Caco-2 (cell line): ENCODE results near the gene MAMLD1. TPM values are rescaled to one million over a fixed set of nuclear protein-coding genes. Genes with fewer than 3 reads are reported as not detected.

Experiments
- BruUV-seq: library from RNA; stranded (reverse); fragments of 400-500 nt; replicated peaks from 2 replicates; lab custom pipeline; 2021; lab: Mats Ljungman, UMichigan
- CTCF ChIA-PET: fragments of 300-600 bp; sonication (Branson Sonifier 250); formaldehyde crosslinking; loops from one replicate; lab custom pipeline; 2022; ENCODE audit warnings: antibody characterized with exemption; lab: Charles Lee
- POLR2A ChIA-PET: fragments of 300-600 bp; sonication (Branson Sonifier 250); formaldehyde crosslinking; loops from one replicate; lab custom pipeline; 2022; ENCODE audit warnings: antibody characterized with exemption; lab: Charles Lee
- DNase-seq, 2 experiments: peaks; one replicate each; pipeline versions ENCODE4 v3.0.0 to v3.0.0-alpha.2; 2020 to 2022
- H3K27me3 ChIP-seq: replicated peaks from 2 replicates; pipeline ENCODE4 v1.6.0; 2011; ENCODE audit warnings: low read length; ENCODE audit not compliant: control insufficient read depth, insufficient read depth
- H3K36me3 ChIP-seq: 2 replicates; pipeline ENCODE4 v1.5.1; 2011; ENCODE audit warnings: low read length; ENCODE audit not compliant: control insufficient read depth, insufficient read depth
- H3K4me1 ChIP-seq: fragments of 250-450 bp; sonication (Bioruptor Pico); 2 replicates; pipeline ENCODE4 v1.5.1; 2020; ENCODE audit warnings: mild to moderate bottlenecking
- H3K4me3 ChIP-seq: 2 replicates; pipeline ENCODE4 v1.5.1; 2011; ENCODE audit warnings: low read depth, mild to moderate bottlenecking, control low read depth, low read length
- H3K9me3 ChIP-seq: fragments of 250-450 bp; sonication (Bioruptor Pico); 2 replicates; pipeline ENCODE4 v1.5.1; 2020; ENCODE audit warnings: mild to moderate bottlenecking, moderate library complexity
- H3K27ac Mint-ChIP-seq: one replicate; pipeline ENCODE4 v1.8.0; 2022; ENCODE audit warnings: mixed read lengths; ENCODE audit not compliant: unreplicated experiment
- H3K27me3 Mint-ChIP-seq: one replicate; pipeline ENCODE4 v1.8.0; 2022; ENCODE audit warnings: mixed read lengths; ENCODE audit not compliant: insufficient read depth, unreplicated experiment
- H3K36me3 Mint-ChIP-seq: one replicate; pipeline ENCODE4 v1.8.0; 2022; ENCODE audit warnings: mild to moderate bottlenecking, mixed read lengths; ENCODE audit not compliant: insufficient read depth, unreplicated experiment
- H3K4me1 Mint-ChIP-seq: one replicate; pipeline ENCODE4 v1.8.0; 2022; ENCODE audit warnings: low read depth, mixed read lengths; ENCODE audit not compliant: unreplicated experiment
- H3K4me3 Mint-ChIP-seq: one replicate; pipeline ENCODE4 v1.8.0; 2022; ENCODE audit warnings: mild to moderate bottlenecking, moderate library complexity, mixed read lengths; ENCODE audit not compliant: unreplicated experiment
- H3K9me3 Mint-ChIP-seq: one replicate; pipeline ENCODE4 v1.8.0; 2022; ENCODE audit warnings: mixed read lengths; ENCODE audit not compliant: unreplicated experiment
- CTCF ChIP-seq, 2 experiments: fragments of 200-600 bp in 1 of 2; IDR thresholded peaks; 1 replicate in 1 of 2; 2 replicates in 1 of 2; pipeline versions ENCODE4 v1.5.1 to v1.8.0; 2011 to 2022; ENCODE audit warnings: antibody characterized with exemption in 1 of 2, control low read depth in 1 of 2, inconsistent platforms in 1 of 2, low read depth in 1 of 2, low read length in 1 of 2, mild to moderate bottlenecking in 1 of 2, moderate library complexity in 1 of 2; ENCODE audit not compliant: insufficient read depth in 1 of 2, severe bottlenecking in 1 of 2, unreplicated experiment in 1 of 2
- intact Hi-C: fragments of 100-400 bp; cut with micrococcal nuclease; formaldehyde crosslinking; loops from one replicate; pipeline ENCODE4 v1.10.0; 2022; ENCODE audit not compliant: unreplicated experiment
- total RNA-seq: library from RNA; stranded (reverse); gene quantifications from 2 replicates; pipeline ENCODE4 v1.2.3, GENCODE V29; 2022

Gene MAMLD1
- total RNA-seq, 1 experiment from 2014 or later, result not detected

GRCh38 chrX:150475461-150475860 lies 112.3 kb downstream of the MAMLD1 start:
- Mint-ChIP-seq H3K27ac (no peak overlapping the region), H3K36me3 (no peaks in the 10 kb centered on the region), H3K4me3 (no peak overlapping the region), H3K27me3 (peaks cover 17% of the 10 kb centered on the region), H3K9me3 (no peaks in the 10 kb centered on the region), H3K4me1 (no peaks in the 10 kb centered on the region)
- no peaks in the 10 kb centered on the region for H3K9me3 ChIP-seq
- H3K36me3 ChIP-seq, result no peaks in the 10 kb centered on the region
- no peaks in the 10 kb centered on the region for H3K4me1 ChIP-seq
- no TSS peak for BruUV-seq
- ChIA-PET POLR2A (no interaction called here), CTCF (no interaction called here)
- H3K4me3 ChIP-seq, result no peak overlapping the region
- no peak for TF ChIP-seq CTCF (IDR thresholded peaks at IDR 0.05; ENCODE audit: insufficient read depth in 1 of 2, low read depth in 1 of 2, low read length in 1 of 2, severe bottlenecking in 1 of 2, unreplicated experiment in 1 of 2)
- intact Hi-C loops, result no loop called here
- DNase-seq, result no peak
- no peaks in the 10 kb centered on the region for H3K27me3 ChIP-seq

GRCh38 chrX:150476164-150476699 lies 113.1 kb downstream of the MAMLD1 start:
- intact Hi-C loops, result no loop called here
- H3K27me3 ChIP-seq, result no peaks in the 10 kb centered on the region
- H3K4me3 ChIP-seq, result no peak overlapping the region
- TF ChIP-seq CTCF (IDR thresholded peaks at IDR 0.05; ENCODE audit: insufficient read depth in 1 of 2, low read depth in 1 of 2, low read length in 1 of 2, severe bottlenecking in 1 of 2, unreplicated experiment in 1 of 2), result no peak
- CTCF ChIA-PET, result no interaction called here
- Mint-ChIP-seq H3K9me3 (no peaks in the 10 kb centered on the region), H3K27me3 (peaks cover 9% of the 10 kb centered on the region), H3K27ac (no peak overlapping the region), H3K36me3 (no peaks in the 10 kb centered on the region), H3K4me1 (no peaks in the 10 kb centered on the region), H3K4me3 (no peak overlapping the region)
- POLR2A ChIA-PET, result no interaction called here
- no TSS peak for BruUV-seq
- no peak for DNase-seq
- no peaks in the 10 kb centered on the region for H3K9me3 ChIP-seq
- H3K4me1 ChIP-seq, result no peaks in the 10 kb centered on the region
- no peaks in the 10 kb centered on the region for H3K36me3 ChIP-seq

GRCh38 chrX:150477371-150477770 lies 114.3 kb downstream of the MAMLD1 start:
- Mint-ChIP-seq H3K4me1 (no peaks in the 10 kb centered on the region), H3K9me3 (no peaks in the 10 kb centered on the region), H3K36me3 (no peaks in the 10 kb centered on the region), H3K27ac (no peak overlapping the region), H3K4me3 (no peak overlapping the region), H3K27me3 (peaks cover 8% of the 10 kb centered on the region)
- H3K4me3 ChIP-seq, result no peak overlapping the region
- H3K27me3 ChIP-seq, result no peaks in the 10 kb centered on the region
- ChIA-PET CTCF (no interaction called here), POLR2A (no interaction called here)
- no peaks in the 10 kb centered on the region for H3K4me1 ChIP-seq
- no peaks in the 10 kb centered on the region for H3K36me3 ChIP-seq
- TF ChIP-seq CTCF (IDR thresholded peaks at IDR 0.05; ENCODE audit: insufficient read depth in 1 of 2, low read depth in 1 of 2, low read length in 1 of 2, severe bottlenecking in 1 of 2, unreplicated experiment in 1 of 2), result no peak
- intact Hi-C loops, result no loop called here
- no TSS peak for BruUV-seq
- no peaks in the 10 kb centered on the region for H3K9me3 ChIP-seq
- no peak for DNase-seq
